ENCODE data around the gene GDAP2. TPM values are rescaled to one million over a fixed set of nuclear protein-coding genes. Genes with fewer than 3 reads are reported as not detected.
A peak's percentile ranks its signal among the peaks of the same experiment; 100 is the strongest.

GDAP2 gene
- total RNA-seq, 4 donors from 2014 or later: 10.5 to 41.9 (median 28.2) TPM

DNA sequence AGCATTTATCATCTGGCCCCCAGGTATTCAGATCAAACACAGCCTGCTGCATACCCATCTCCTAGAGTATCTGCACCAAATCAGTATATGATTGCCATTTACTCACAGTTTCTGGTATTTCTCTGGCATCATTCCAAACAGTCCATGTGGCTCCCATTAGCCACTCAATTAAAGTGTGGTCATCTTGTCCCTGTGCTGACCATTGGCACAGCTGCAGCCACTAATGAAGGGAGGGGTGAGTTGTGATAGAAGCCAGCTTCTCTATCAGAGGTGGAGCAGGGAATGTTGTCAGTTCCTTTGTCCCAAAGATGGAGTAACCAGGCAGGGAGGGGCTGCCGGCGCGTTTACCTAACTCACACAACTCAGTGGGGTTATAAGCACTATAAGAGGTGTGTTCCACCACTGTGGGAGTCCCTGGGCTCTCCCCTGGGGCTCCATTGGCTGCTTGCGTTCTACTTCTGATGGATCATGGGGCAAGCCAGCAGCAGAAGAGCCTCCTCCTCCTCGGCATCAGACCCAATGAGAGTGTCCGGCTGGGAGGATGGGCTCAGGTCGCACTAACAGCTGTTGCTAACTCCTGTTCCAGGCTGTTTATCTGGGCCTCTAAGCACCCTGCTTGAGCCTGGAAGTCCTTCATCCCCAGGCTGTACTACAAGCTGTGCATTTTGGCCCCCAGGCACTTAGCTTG is 108.6 kb downstream of the GDAP2 start:
- Histone ChIP-seq H3K9me3 (no peaks in the 10 kb centered on the region), H3K27ac (peak overlapping the region; percentile 5 to 28), H3K4me1 (peaks cover 0 to under 1% of the 10 kb centered on the region in 2 donors), H3K36me3 (no peaks in the 10 kb centered on the region), H3K4me3 (no peak overlapping the region), H3K27me3 (no peaks in the 10 kb centered on the region)
- DNase-seq: no peak
- no peak for TF ChIP-seq POLR2A (IDR thresholded peaks at IDR 0.05)
- TF ChIP-seq, protein P1, sequence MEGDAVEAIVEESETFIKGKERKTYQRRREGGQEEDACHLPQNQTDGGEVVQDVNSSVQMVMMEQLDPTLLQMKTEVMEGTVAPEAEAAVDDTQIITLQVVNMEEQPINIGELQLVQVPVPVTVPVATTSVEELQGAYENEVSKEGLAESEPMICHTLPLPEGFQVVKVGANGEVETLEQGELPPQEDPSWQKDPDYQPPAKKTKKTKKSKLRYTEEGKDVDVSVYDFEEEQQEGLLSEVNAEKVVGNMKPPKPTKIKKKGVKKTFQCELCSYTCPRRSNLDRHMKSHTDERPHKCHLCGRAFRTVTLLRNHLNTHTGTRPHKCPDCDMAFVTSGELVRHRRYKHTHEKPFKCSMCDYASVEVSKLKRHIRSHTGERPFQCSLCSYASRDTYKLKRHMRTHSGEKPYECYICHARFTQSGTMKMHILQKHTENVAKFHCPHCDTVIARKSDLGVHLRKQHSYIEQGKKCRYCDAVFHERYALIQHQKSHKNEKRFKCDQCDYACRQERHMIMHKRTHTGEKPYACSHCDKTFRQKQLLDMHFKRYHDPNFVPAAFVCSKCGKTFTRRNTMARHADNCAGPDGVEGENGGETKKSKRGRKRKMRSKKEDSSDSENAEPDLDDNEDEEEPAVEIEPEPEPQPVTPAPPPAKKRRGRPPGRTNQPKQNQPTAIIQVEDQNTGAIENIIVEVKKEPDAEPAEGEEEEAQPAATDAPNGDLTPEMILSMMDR (IDR thresholded peaks at IDR 0.05): no peak
- intact Hi-C loops (cut with DNase I; ENCODE audit: low total_unique reads): no loop called here

DNA sequence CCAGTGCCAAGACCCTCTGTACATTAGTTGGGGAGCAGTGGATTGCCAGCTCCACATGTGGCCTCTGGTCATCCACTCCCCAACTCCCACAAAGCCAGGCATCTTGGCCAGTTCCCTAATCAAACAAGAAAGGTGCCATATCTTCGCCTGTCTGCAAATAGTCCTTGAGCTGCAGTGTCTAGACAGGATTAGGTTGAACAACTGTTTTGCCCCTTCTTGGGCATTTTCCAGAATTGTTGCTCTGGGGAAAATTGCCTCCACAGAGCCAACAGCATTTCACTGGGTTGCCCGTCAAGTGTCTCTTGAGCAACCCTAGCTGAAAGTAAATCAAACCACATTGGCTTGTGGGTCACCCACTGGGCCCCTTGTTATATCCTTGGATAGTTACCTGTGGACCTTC is 109.3 kb downstream of the GDAP2 start:
- Histone ChIP-seq H3K9me3 (no peaks in the 10 kb centered on the region), H3K36me3 (no peaks in the 10 kb centered on the region), H3K27me3 (no peaks in the 10 kb centered on the region), H3K4me1 (peaks cover 4 to 5% of the 10 kb centered on the region in 2 donors), H3K27ac (no peak overlapping the region), H3K4me3 (no peak overlapping the region)
- DNase-seq: no peak
- TF ChIP-seq, protein P1 (IDR thresholded peaks at IDR 0.05): no peak
- TF ChIP-seq POLR2A (IDR thresholded peaks at IDR 0.05): no peak
- intact Hi-C loops (cut with DNase I; ENCODE audit: low total_unique reads): no loop called here

DNA sequence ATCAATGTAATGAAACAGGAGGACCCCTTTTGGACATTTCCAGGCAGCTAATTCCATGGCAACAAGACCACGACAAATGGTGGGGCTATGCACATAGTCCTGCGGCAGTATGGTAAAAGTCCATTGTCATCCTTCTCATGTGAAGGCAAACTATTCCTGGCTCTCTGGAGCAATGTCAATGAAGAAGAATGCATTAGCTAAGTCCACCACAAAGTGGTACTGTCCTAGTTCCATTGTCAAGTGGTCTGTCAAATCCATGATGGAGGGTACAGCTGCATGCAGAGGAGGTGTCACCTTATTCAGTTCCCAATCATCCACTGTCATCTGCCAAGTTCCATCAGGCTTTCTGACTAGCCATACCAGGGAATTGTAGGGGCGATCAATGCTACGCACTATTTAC is 110.1 kb downstream of the GDAP2 start:
- Histone ChIP-seq H3K27ac (no peak overlapping the region), H3K27me3 (no peaks in the 10 kb centered on the region), H3K4me3 (no peak overlapping the region), H3K9me3 (no peaks in the 10 kb centered on the region), H3K36me3 (no peaks in the 10 kb centered on the region), H3K4me1 (peaks cover 4 to 5% of the 10 kb centered on the region in 2 donors)
- TF ChIP-seq, protein P1 (IDR thresholded peaks at IDR 0.05): no peak
- no peak for TF ChIP-seq POLR2A (IDR thresholded peaks at IDR 0.05)
- intact Hi-C loops (cut with DNase I; ENCODE audit: low total_unique reads): no loop called here
- DNase-seq: no peak

DNA sequence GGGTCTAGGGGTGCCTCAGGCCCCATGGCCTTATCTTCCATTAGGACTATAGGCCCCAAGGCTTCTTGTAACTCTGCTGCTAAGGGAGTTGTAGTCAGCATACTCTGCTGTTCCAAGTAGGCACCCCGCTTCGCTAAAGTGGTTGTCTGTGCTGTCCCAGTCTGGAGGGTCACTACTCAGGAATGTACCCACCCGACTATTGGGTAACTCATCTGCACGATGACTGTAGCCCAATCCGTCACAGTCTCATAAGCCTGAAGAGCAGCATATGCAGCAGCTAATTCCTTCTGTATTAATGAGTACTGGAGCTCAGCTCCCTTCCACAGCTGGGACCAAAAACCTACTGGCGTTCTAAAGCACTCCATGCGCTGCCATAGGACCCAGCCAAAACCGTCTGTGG is 111.0 kb downstream of the GDAP2 start:
- intact Hi-C loops (cut with DNase I; ENCODE audit: low total_unique reads): no loop called here
- no peak for DNase-seq
- Histone ChIP-seq H3K36me3 (no peaks in the 10 kb centered on the region), H3K9me3 (no peaks in the 10 kb centered on the region), H3K4me3 (no peak overlapping the region), H3K4me1 (peaks cover 4 to 5% of the 10 kb centered on the region in 2 donors), H3K27me3 (no peaks in the 10 kb centered on the region), H3K27ac (no peak overlapping the region)
- TF ChIP-seq, protein P1 (IDR thresholded peaks at IDR 0.05): no peak
- TF ChIP-seq POLR2A (IDR thresholded peaks at IDR 0.05): no peak

DNA sequence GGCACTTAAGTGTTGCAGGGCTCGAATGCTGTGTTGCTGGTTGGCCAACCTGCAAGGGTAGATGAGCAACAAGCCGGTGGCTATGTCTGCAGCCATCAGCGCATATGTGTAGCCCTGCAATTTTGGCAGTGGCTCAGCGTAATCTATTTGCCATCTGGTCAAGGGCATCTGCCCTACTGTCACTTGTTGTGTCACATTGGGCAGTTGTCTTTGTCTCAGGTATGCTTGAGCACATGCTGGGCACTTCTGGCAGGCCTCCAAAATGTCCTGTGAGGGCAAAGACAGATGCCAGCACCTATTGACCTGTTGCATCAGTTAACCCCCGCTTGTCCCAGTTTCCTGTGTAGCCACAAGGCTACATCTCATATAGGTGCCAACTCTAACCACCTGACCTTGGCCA is 111.8 kb downstream of the GDAP2 start:
- no peak for TF ChIP-seq POLR2A (IDR thresholded peaks at IDR 0.05)
- TF ChIP-seq, protein P1 (IDR thresholded peaks at IDR 0.05): no peak
- no peak overlapping the region for H3K27ac ChIP-seq
- H3K27me3 ChIP-seq: no peaks in the 10 kb centered on the region
- H3K4me3 ChIP-seq: no peak overlapping the region
- H3K9me3 ChIP-seq: no peaks in the 10 kb centered on the region
- no peak for DNase-seq
- intact Hi-C loops (cut with DNase I; ENCODE audit: low total_unique reads): no loop called here
- H3K36me3 ChIP-seq: no peaks in the 10 kb centered on the region
- peaks cover 4 to 5% of the 10 kb centered on the region in 2 donors for H3K4me1 ChIP-seq

Measured in uterus (tissue), 4 donors.